DOHH2 (cell line): ENCODE measurements around the gene TANC1.

ENCODE experiments used
- EZH2phosphoT487 ChIP-seq: fragments of 200-600 bp; sonication (generic); IDR thresholded peaks from 2 replicates; pipeline ENCODE4 v1.6.1; 2017; ENCODE audit warnings: borderline replicate concordance, mild to moderate bottlenecking, antibody characterized with exemption, low read length, moderate library complexity, mixed read lengths
- TF ChIP-seq, protein P1 (sequence below): fragments of 200-600 bp; sonication (generic); IDR thresholded peaks from one replicate; pipeline ENCODE4 v1.5.1; 2014; ENCODE audit warnings: antibody characterized with exemption, mild to moderate bottlenecking, low read depth, low read length; ENCODE audit not compliant: poor library complexity, severe bottlenecking

DNA sequence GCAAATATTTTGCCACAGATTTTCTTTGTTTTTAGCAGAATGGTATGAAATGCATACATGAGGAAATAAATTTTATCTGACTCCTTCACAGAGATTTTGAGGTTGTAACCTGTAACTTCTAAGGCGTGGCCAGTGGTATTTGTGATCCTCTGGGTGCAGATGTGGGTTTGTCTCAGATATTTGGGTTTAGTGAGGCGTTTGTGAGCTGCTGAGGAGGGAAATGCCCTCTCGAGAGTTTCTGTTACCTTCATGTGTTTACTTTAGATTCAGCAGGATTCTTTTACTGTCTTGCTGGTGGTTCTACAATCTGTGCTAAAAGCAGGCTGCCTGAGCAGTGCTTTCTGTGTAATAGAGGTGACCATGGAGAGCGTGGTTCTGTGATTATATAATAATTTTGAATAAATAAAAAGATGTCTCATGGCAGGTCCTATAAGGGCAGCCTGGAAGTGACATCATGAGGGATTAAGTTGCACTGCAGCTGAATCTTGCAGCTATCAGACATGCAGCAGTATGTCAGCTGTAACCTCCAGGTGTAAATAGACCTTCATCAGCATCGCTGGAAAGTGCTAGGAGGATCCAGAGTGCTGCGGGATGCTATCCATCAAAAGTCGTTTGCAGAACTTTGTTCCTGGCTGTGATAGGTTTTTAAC is 34.1 kb downstream of the TANC1 start:
- TF ChIP-seq, protein P1, sequence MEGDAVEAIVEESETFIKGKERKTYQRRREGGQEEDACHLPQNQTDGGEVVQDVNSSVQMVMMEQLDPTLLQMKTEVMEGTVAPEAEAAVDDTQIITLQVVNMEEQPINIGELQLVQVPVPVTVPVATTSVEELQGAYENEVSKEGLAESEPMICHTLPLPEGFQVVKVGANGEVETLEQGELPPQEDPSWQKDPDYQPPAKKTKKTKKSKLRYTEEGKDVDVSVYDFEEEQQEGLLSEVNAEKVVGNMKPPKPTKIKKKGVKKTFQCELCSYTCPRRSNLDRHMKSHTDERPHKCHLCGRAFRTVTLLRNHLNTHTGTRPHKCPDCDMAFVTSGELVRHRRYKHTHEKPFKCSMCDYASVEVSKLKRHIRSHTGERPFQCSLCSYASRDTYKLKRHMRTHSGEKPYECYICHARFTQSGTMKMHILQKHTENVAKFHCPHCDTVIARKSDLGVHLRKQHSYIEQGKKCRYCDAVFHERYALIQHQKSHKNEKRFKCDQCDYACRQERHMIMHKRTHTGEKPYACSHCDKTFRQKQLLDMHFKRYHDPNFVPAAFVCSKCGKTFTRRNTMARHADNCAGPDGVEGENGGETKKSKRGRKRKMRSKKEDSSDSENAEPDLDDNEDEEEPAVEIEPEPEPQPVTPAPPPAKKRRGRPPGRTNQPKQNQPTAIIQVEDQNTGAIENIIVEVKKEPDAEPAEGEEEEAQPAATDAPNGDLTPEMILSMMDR = no peak
- TF ChIP-seq EZH2phosphoT487 = no peak
